IMR-90 (cell line): ENCODE measurements around the gene RPAP2. TPM values are rescaled to one million over a fixed set of nuclear protein-coding genes. Genes with fewer than 3 reads are reported as not detected.

Experiments used
- ATAC-seq: fragments of 200-7000 bp; cut with Tn5 transposase; 2 replicates; pipeline ENCODE4 v1.9.1; 2020; ENCODE audit warnings: low read depth, mild to moderate bottlenecking, moderate library complexity
- BruUV-seq: library from RNA; stranded (reverse); fragments of 400-500 nt; replicated peaks from 2 replicates; lab custom pipeline; 2021; lab: Mats Ljungman, UMichigan
- CTCF ChIA-PET: fragments of 300-600 bp; formaldehyde crosslinking; extraction: SDS; loops from one replicate; lab custom pipeline; 2021; ENCODE audit warnings: antibody characterized with exemption; lab: Yijun Ruan, JAX
- POLR2A ChIA-PET: fragments of 300-600 bp; sonication (Branson Sonifier 250); formaldehyde crosslinking; loops from one replicate; lab custom pipeline; 2022; ENCODE audit warnings: antibody characterized with exemption; ENCODE audit not compliant: unreplicated experiment; lab: Charles Lee
- DNase-seq: peaks from one replicate; pipeline ENCODE4 v3.0.0; 2013
- H2AFZ ChIP-seq: replicated peaks from 2 replicates; pipeline ENCODE3; 2013; ENCODE audit warnings: low read length, mild to moderate bottlenecking; ENCODE audit not compliant: poor library complexity
- H2AK5ac ChIP-seq: 2 replicates; pipeline ENCODE4 v1.6.1; 2013; ENCODE audit warnings: low read depth, low read length, inconsistent platforms
- H2AK9ac ChIP-seq: replicated peaks from 2 replicates; pipeline ENCODE3; 2013; ENCODE audit warnings: mild to moderate bottlenecking, low read depth, low read length, moderate library complexity; ENCODE audit not compliant: poor library complexity
- H2BK120ac ChIP-seq: 2 replicates; pipeline ENCODE4 v1.6.1; 2013; ENCODE audit warnings: low read depth, low read length, inconsistent platforms
- H2BK15ac ChIP-seq: 3 replicates; pipeline ENCODE4 v1.6.1; 2013; ENCODE audit warnings: low read depth, low read length, inconsistent platforms
- H2BK20ac ChIP-seq: 2 replicates; pipeline ENCODE4 v1.6.1; 2013; ENCODE audit warnings: low read depth, mild to moderate bottlenecking, inconsistent platforms, low read length, moderate library complexity
- H2BK5ac ChIP-seq: 2 replicates; pipeline ENCODE4 v1.6.1; 2013; ENCODE audit warnings: mild to moderate bottlenecking, low read depth, low read length, inconsistent platforms; ENCODE audit not compliant: poor library complexity, severe bottlenecking
- H3K14ac ChIP-seq: replicated peaks from 2 replicates; pipeline ENCODE4 v1.6.1; 2013; ENCODE audit warnings: low read depth, low read length, inconsistent platforms
- H3K18ac ChIP-seq: 2 replicates; pipeline ENCODE4 v1.6.1; 2013; ENCODE audit warnings: low read depth, low read length, control low read depth
- H3K23ac ChIP-seq: 2 replicates; pipeline ENCODE4 v1.6.1; 2013; ENCODE audit warnings: low read depth, low read length, inconsistent platforms
- H3K27ac ChIP-seq: 2 replicates; pipeline ENCODE4 v1.5.1; 2013; ENCODE audit warnings: mild to moderate bottlenecking, control low read depth, low read length; ENCODE audit not compliant: insufficient read depth
- H3K27me3 ChIP-seq: 2 replicates; pipeline ENCODE4 v1.6.1; 2013; ENCODE audit warnings: low read length; ENCODE audit not compliant: control insufficient read depth, insufficient read depth
- H3K36me3 ChIP-seq: 2 replicates; pipeline ENCODE4 v1.6.1; 2013; ENCODE audit warnings: low read length, mixed read lengths; ENCODE audit not compliant: control insufficient read depth, insufficient read depth
- H3K4ac ChIP-seq: 2 replicates; pipeline ENCODE4 v1.6.1; 2013; ENCODE audit warnings: low read depth, low read length, inconsistent platforms
- H3K4me1 ChIP-seq: 2 replicates; pipeline ENCODE4 v1.6.1; 2013; ENCODE audit warnings: low read length, mixed read lengths; ENCODE audit not compliant: control insufficient read depth, insufficient read depth
- H3K4me2 ChIP-seq: 2 replicates; pipeline ENCODE4 v1.6.1; 2013; ENCODE audit warnings: low read depth, mild to moderate bottlenecking, control low read depth, low read length, moderate library complexity
- H3K4me3 ChIP-seq: 2 replicates; pipeline ENCODE4 v1.5.1; 2013; ENCODE audit warnings: low read depth, mild to moderate bottlenecking, control low read depth, low read length, moderate library complexity; ENCODE audit not compliant: insufficient read depth
- H3K56ac ChIP-seq: 2 replicates; pipeline ENCODE4 v1.6.1; 2013; ENCODE audit warnings: low read length, inconsistent platforms; ENCODE audit not compliant: insufficient read depth; ENCODE audit errors: extremely low read depth
- H3K79me1 ChIP-seq, 2 experiments: 2 replicates each; pipeline ENCODE4 v1.6.1; 2013; ENCODE audit warnings: low read length in 2 of 2, inconsistent platforms in 1 of 2, low read depth in 1 of 2
- H3K9ac ChIP-seq: 2 replicates; pipeline ENCODE4 v1.6.1; 2013; ENCODE audit warnings: low read depth, low read length, control low read depth
- H3K9me1 ChIP-seq: 2 replicates; pipeline ENCODE4 v1.6.1; 2013; ENCODE audit warnings: low read length, inconsistent platforms; ENCODE audit not compliant: insufficient read depth
- H3K9me3 ChIP-seq: 2 replicates; pipeline ENCODE4 v1.6.1; 2013; ENCODE audit warnings: low read length; ENCODE audit not compliant: control insufficient read depth, insufficient read depth
- H4K20me1 ChIP-seq: 2 replicates; pipeline ENCODE4 v1.6.1; 2013; ENCODE audit warnings: low read length, inconsistent platforms; ENCODE audit not compliant: insufficient read depth
- H4K5ac ChIP-seq: 2 replicates; pipeline ENCODE4 v1.6.1; 2013; ENCODE audit warnings: mild to moderate bottlenecking, low read depth, low read length, control low read depth
- H4K8ac ChIP-seq, 2 experiments: 2 replicates each; pipeline ENCODE4 v1.6.1; 2013; ENCODE audit warnings: low read depth in 2 of 2, low read length in 2 of 2, control low read depth in 1 of 2, inconsistent platforms in 1 of 2
- H4K91ac ChIP-seq: 2 replicates; pipeline ENCODE4 v1.6.1; 2013; ENCODE audit warnings: low read depth, low read length, inconsistent platforms; ENCODE audit not compliant: insufficient read depth
- CEBPB ChIP-seq: IDR thresholded peaks from 2 replicates; pipeline ENCODE4 v1.6.1; 2012; ENCODE audit warnings: low read depth, low read length, improper control_type of control experiment
- CHD1 ChIP-seq: IDR thresholded peaks from 2 replicates; pipeline ENCODE4 v1.6.1; 2012; ENCODE audit warnings: low read depth, low read length, improper control_type of control experiment
- FOS ChIP-seq: fragments of 150-350 bp; IDR thresholded peaks from 2 replicates; pipeline ENCODE4 v1.6.1; 2016; ENCODE audit warnings: low read depth, low read length
- MAFK ChIP-seq: IDR thresholded peaks from 2 replicates; pipeline ENCODE4 v1.6.1; 2012; ENCODE audit warnings: low read depth, low read length, improper control_type of control experiment
- MAZ ChIP-seq: IDR thresholded peaks from 2 replicates; pipeline ENCODE4 v1.6.1; 2012; ENCODE audit warnings: low read depth, mild to moderate bottlenecking, low read length, improper control_type of control experiment, moderate library complexity, borderline replicate concordance
- MXI1 ChIP-seq: IDR thresholded peaks from 2 replicates; pipeline ENCODE4 v1.6.1; 2012; ENCODE audit warnings: low read depth, mild to moderate bottlenecking, low read length, moderate library complexity, borderline replicate concordance
- NFE2L2 ChIP-seq: fragments of 150-350 bp; IDR thresholded peaks from 2 replicates; pipeline ENCODE4 v1.6.1; 2016; ENCODE audit warnings: low read depth, mild to moderate bottlenecking, low read length
- RAD21 ChIP-seq: IDR thresholded peaks from 2 replicates; pipeline ENCODE4 v1.6.1; 2012; ENCODE audit warnings: low read length, improper control_type of control experiment
- RCOR1 ChIP-seq: IDR thresholded peaks from 2 replicates; pipeline ENCODE4 v1.6.1; 2012; ENCODE audit warnings: mild to moderate bottlenecking, low read length, improper control_type of control experiment; ENCODE audit not compliant: insufficient replicate concordance
- RFX5 ChIP-seq: IDR thresholded peaks from 2 replicates; pipeline ENCODE4 v1.8.0; 2012; ENCODE audit warnings: low read depth, mild to moderate bottlenecking, low read length, moderate library complexity
- SMC3 ChIP-seq: fragments of 150-350 bp; IDR thresholded peaks from 2 replicates; pipeline ENCODE4 v1.6.1; 2016; ENCODE audit warnings: low read depth, mild to moderate bottlenecking, antibody characterized with exemption, low read length, moderate library complexity
- WGBS, 2 experiments: methylation state at CpG; one replicate each; pipeline versions ENCODE4 v1.1.5 to v1.1.7; 2013; ENCODE audit warnings: missing lambda C conversion rate in 2 of 2; ENCODE audit not compliant: insufficient read length in 1 of 2; ENCODE audit errors: extremely low coverage in 2 of 2; 5-methylcytosine and 5-hydroxymethylcytosine counted together
- dilution Hi-C: fragments of 300-500 bp; cut with HindIII; formaldehyde crosslinking; loops from one replicate; pipeline ENCODE4 v1.14.3; 2018; ENCODE audit warnings: low sequenced_read_pairs; ENCODE audit not compliant: unreplicated experiment
- in situ Hi-C: fragments of 300-500 bp; cut with MboI; formaldehyde crosslinking; loops from 3 replicates; pipeline ENCODE4 v1.14.3; 2019; ENCODE audit warnings: low sequenced_read_pairs, inconsistent platforms, mixed read lengths
- intact Hi-C: fragments of 100-400 bp; cut with micrococcal nuclease; formaldehyde crosslinking; loops from 2 replicates; pipeline ENCODE4 v1.10.0; 2022
- polyA plus RNA-seq, 3 experiments: library from polyadenylated mRNA; depleted of rRNA; stranded (reverse); fragments of >200 nt; gene quantifications; 2 replicates each; pipeline ENCODE4 v1.2.3, GENCODE V29; 2012; ENCODE audit warnings: low replicate concordance in 1 of 3
- total RNA-seq: library from RNA; depleted of rRNA; stranded (reverse); fragments of >200 nt; gene quantifications from 2 replicates; pipeline ENCODE4 v1.2.3, GENCODE V29; 2012

The RPAP2 gene
- total and polyA plus RNA-seq, 2 of the 4 experiments (the other 2 are of a cell fraction) = 7.1 to 13.6 TPM

DNA sequence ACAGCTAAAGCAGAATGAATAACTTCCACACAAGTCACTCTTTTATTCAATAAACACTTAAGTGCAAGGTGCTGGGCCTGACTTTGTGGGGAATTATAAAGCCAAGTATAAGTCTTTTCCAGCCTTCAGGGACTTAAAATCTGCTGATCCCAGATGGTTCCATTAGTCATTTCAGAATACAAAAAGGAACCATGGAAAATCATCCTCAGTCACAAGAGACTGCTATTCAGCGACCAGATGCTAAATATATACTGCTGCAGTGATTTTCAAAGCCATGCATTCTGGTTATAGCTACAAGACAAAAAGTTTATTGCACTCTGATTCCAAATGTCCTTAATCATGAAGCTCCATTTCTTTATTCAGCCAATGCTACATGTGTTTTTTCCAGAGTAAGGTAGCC lies 25.8 kb upstream of the RPAP2 start:
- ChIA-PET POLR2A (no interaction called here), CTCF (interaction anchor here (0.6 kb wide), 1 partner anchor 26 kb away, joined by 3 read pairs; no protein-coding TSS in a partner anchor)
- Histone ChIP-seq H2AK5ac (no peak overlapping the region), H3K56ac (no peak overlapping the region), H3K14ac (no peak overlapping the region), H4K5ac (no peak overlapping the region), H3K9ac (no peak overlapping the region), H3K9me1 (peaks cover 12% of the 10 kb centered on the region), H3K27ac (no peak overlapping the region), H4K91ac (no peak overlapping the region), H4K8ac (no peak overlapping the region), H2AK9ac (no peak overlapping the region), H2BK15ac (no peak overlapping the region), H3K36me3 (peaks cover 3% of the 10 kb centered on the region), H2BK120ac (no peak overlapping the region), H4K20me1 (no peaks in the 10 kb centered on the region), H2AFZ (no peak overlapping the region), H3K79me1 (peaks cover 0 to 11% of the 10 kb centered on the region in 2 experiments; a peak in 1 of 4 replicates), H3K23ac (no peak overlapping the region), H2BK20ac (no peak overlapping the region), H3K4me3 (no peak overlapping the region), H3K4me1 (peaks cover 3% of the 10 kb centered on the region), H3K18ac (no peak overlapping the region), H3K27me3 (no peaks in the 10 kb centered on the region), H3K4ac (no peak overlapping the region), H3K4me2 (no peak overlapping the region), H2BK5ac (no peak overlapping the region), H3K9me3 (no peaks in the 10 kb centered on the region)
- dilution Hi-C loops = no loop called here
- ATAC-seq (no peak), DNase-seq (no peak)
- no peak for TF ChIP-seq MAFK
- TF ChIP-seq MXI1 = no peak
- TF ChIP-seq MAZ = no peak
- no peak for TF ChIP-seq CEBPB
- TF ChIP-seq RFX5 = no peak
- no peak for TF ChIP-seq CHD1
- no peak for TF ChIP-seq SMC3
- TF ChIP-seq NFE2L2 = no peak
- TF ChIP-seq FOS = no peak
- no peak for TF ChIP-seq RAD21
- no peak for TF ChIP-seq RCOR1
- in situ Hi-C loops = no loop called here
- intact Hi-C loops = no loop called here
- WGBS, 2 experiments = 100% methylated on average over 1 of the region's 1 CpG; no CpG with 5 or more reads in 1 of the 2 experiments
- BruUV-seq = no TSS peak
